GM12801 (cell line): ENCODE measurements around the gene TRPC4.

Experiments used
- CTCF ChIP-seq: IDR thresholded peaks from one replicate; pipeline ENCODE4 v1.5.1; 2011; ENCODE audit warnings: control low read depth; ENCODE audit not compliant: insufficient read length; ENCODE audit errors: extremely low read depth

TRPC4 gene

GRCh38 chr13:37621811-37622361, 247.7 kb downstream of the TRPC4 start:
- TF ChIP-seq CTCF: no peak

- TF ChIP-seq CTCF: no peak
Observed at GRCh38 chr13:37618554-37618953, 251.0 kb downstream of the TRPC4 start.

GRCh38 chr13:37617173-37617572, 252.4 kb downstream of the TRPC4 start:
- no peak for TF ChIP-seq CTCF

GRCh38 chr13:37616131-37616530, 253.4 kb downstream of the TRPC4 start:
- TF ChIP-seq CTCF: no peak

- TF ChIP-seq CTCF: no peak
Observed at GRCh38 chr13:37615276-37615675, 254.3 kb downstream of the TRPC4 start.

- TF ChIP-seq CTCF: no peak
Observed at GRCh38 chr13:37613638-37614037, 255.9 kb downstream of the TRPC4 start.

GRCh38 chr13:37613236-37613635, 256.3 kb downstream of the TRPC4 start:
- TF ChIP-seq CTCF: no peak
